ENCODE results near the gene SGCA.
A peak's percentile ranks its signal among the peaks of the same experiment; 100 is the strongest.

The SGCA gene

DNA sequence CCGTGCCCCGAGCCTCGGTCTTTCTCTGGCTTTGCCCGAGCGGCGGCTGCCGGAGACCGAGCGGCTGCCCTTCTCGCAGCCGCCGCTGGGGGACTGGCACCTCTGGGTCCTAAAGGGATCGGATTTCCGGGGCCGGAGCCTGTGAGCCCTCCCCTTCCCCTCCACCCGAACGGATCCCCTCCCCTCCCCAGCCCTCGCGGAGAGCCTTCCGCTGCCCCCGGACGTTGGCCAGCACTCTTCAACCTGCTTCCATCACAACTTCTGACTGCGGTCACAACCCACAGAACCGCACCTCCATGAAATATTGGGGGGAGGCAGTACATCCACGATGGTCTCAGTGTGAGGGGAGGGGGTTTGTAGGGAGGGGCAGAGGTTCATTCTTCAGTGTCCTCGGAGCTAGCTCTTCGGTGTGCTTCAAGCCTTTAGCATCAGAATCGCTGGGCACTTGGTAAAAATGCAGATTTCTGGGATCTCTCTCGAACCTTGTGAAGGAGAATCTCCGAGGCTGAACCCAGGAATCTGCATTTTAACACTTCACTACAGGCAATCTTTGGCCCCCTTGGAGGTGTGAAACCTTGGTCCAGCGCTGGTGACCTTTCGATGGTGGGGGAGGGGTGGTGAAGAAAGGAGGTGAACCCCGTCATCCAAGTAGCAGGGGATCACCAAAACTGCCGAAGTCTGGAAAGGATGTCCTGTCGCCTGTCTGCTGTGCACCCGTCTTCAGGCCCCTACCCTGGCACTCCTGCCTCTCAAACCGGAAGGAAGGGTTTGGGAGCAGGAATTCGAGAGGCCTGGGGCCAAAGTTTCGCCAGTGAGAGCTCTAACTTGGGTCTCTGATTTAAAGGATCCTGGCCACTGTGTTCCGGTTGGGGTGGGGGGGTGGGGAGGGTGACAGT, 14.5 kb upstream of the SGCA start:
- Histone ChIP-seq H3K27me3 (replicated peaks) (no peaks in the 10 kb centered on the region), H3K36me3 (replicated peaks) (no peaks in the 10 kb centered on the region), H3K4me3 (ENCODE audit: low read depth, low read length) (peak overlapping the region; percentile 81), H3K27ac (peak overlapping the region; percentile 63)
- DNase-seq: peak; percentile 81
- TF ChIP-seq CTCF (IDR thresholded peaks at IDR 0.05; ENCODE audit: low read depth, low read length, missing control alignments): peak; percentile 81
- in situ Hi-C loops (cut with HindIII; ENCODE audit: low pct_ligation_motif_present, low sequenced_read_pairs): no loop called here

- Histone ChIP-seq H3K27ac (peak overlapping the region; percentile 42), H3K4me3 (ENCODE audit: low read depth, low read length) (peak overlapping the region; percentile 81), H3K36me3 (replicated peaks) (no peaks in the 10 kb centered on the region), H3K27me3 (replicated peaks) (no peaks in the 10 kb centered on the region)
- in situ Hi-C loops (cut with HindIII; ENCODE audit: low pct_ligation_motif_present, low sequenced_read_pairs): no loop called here
- peak; percentile 87 for DNase-seq
- no peak for TF ChIP-seq CTCF (IDR thresholded peaks at IDR 0.05; ENCODE audit: low read depth, low read length, missing control alignments)
These were observed 13.8 kb upstream of the SGCA start for GRCh38 chr17:50151937-50152547.

DNA sequence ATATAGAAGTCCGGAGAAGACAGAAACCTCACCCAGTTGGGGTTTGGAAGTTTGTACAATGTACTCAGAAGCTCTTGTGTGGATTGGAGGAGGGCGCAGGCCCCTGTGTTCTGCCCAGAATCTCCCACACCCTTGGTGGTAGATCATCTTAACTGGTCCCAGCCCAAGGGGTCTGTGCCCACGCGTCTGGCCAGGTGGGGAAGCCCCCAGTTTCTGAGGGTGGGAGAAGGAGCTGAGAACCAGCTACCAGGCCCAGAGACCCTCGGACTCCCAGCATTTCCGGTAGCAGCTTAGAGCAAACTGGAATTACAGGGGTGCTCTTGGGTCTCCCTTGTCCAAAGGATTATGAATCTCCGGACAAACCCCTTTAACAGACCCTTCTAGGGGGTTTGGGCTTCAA, 13.1 kb upstream of the SGCA start:
- no peak overlapping the region for H3K4me3 ChIP-seq (ENCODE audit: low read depth, low read length)

DNA sequence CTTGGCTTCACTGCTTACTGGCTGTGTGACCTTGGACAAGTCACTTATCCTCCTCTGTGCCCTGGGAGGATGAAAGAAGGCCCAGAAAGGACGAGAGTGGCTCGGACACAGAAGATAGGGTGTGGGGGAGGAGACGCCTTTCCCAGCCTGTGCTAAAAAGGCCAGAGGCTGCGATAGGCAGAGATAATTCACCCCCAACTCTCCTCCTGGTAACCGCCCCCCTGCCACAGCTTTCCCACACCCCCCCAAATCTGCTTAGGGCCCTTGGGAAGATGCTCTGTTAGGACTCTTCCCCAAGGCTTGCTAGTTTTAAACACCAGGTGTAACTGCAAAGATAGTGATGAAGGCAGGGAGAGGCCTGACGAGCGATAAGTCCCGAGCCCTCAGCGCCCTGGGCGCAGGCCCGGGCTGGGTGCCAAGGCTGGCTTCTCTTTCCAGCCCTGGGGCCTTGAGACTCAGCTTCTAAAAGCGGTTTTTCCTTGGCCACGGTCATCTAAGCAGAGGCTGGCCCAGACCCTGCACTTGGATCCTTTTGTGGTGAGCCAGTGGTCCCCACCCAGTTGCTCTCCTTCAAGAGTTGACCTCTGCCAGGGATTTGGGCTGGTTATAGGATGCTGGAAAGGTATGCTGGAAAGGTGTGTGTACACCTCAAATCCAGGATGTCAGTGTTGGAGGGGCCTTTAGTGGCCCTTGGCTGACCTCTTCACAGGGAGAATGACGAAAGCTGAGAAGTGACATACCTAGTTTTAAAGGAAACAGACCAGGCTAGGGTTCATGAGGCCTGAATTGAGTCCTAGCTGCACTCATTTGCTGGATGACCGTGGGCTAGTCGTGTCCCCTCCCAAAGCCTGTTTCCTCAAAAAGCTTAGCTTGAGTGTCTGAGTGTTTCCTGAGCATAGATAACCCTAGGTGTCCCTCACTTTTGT, 11.9 kb upstream of the SGCA start:
- Histone ChIP-seq H3K27ac (no peak overlapping the region), H3K27me3 (replicated peaks) (no peaks in the 10 kb centered on the region), H3K36me3 (replicated peaks) (no peaks in the 10 kb centered on the region), H3K4me3 (ENCODE audit: low read depth, low read length) (no peak overlapping the region)
- no peak for DNase-seq
- in situ Hi-C loops (cut with HindIII; ENCODE audit: low pct_ligation_motif_present, low sequenced_read_pairs): no loop called here
- no peak for TF ChIP-seq CTCF (IDR thresholded peaks at IDR 0.05; ENCODE audit: low read depth, low read length, missing control alignments)

More for the DNA sequence above, 13.1 kb upstream of the SGCA start:
- Histone ChIP-seq H3K27me3 (replicated peaks) (no peaks in the 10 kb centered on the region), H3K27ac (no peak overlapping the region), H3K36me3 (replicated peaks) (no peaks in the 10 kb centered on the region)
- in situ Hi-C loops (cut with HindIII; ENCODE audit: low pct_ligation_motif_present, low sequenced_read_pairs): no loop called here
- no peak for TF ChIP-seq CTCF (IDR thresholded peaks at IDR 0.05; ENCODE audit: low read depth, low read length, missing control alignments)
- DNase-seq: no peak

DNA sequence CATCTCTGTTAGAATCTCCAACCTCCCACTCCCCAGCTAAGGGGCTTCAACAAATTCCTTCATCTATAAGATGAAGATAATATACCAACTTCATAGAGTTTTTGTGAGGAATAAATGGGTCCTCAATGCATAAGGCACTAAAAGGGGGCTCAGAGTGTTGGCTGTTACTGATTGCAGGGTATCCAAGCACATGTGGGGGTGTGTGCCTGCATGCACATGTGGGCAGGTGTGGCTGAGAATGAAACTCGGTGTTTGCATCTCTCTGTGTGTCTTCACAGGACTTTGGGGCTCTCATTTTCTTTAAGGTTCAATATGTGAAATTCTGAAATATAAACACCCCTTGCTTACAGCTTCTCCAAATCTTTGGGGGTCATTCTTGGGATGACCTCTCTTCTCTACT, 11.2 kb upstream of the SGCA start:
- Histone ChIP-seq H3K27ac (no peak overlapping the region), H3K36me3 (replicated peaks) (no peaks in the 10 kb centered on the region), H3K27me3 (replicated peaks) (no peaks in the 10 kb centered on the region), H3K4me3 (ENCODE audit: low read depth, low read length) (no peak overlapping the region)
- DNase-seq: no peak
- no peak for TF ChIP-seq CTCF (IDR thresholded peaks at IDR 0.05; ENCODE audit: low read depth, low read length, missing control alignments)
- in situ Hi-C loops (cut with HindIII; ENCODE audit: low pct_ligation_motif_present, low sequenced_read_pairs): no loop called here

All from brain microvascular endothelial cell (primary cell).